Fibroblast of peridontal ligament (primary cell): Measurements from ENCODE around the gene HDHD5.

Experiments used
- DNase-seq: peaks from one replicate; pipeline ENCODE4 v3.0.0-alpha.2; 2010; ENCODE audit errors: extremely low read depth

HDHD5 gene

GRCh38 chr22:17158568-17159503 is at the start of gene HDHD5:
Gene HDHD5, minus strand, starts transcription at chr22:17159277. Its CDS starts 26 bp downstream, at chr22:17159251.
- DNase-seq, result peak; percentile 72

DNA sequence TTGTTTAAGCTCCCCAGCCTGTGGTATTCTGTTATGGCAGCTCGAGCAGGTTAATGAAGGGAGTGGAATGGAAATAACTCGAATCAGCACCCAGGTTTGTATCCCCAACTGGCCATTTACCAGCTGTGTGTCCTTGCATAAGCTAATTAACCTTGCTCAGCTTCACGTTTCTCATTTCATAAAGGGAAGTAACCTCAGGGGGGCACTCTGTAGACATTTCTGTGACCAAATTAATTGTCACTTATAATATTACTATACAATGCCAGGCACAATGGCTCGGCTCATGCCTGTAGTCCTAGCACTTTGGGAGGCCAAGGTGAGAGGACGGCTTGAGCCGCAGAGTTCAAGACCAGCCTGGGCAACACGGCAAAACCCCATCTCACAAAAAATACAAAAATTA is 46.4 kb upstream of the HDHD5 start:
- DNase-seq, result no peak

- DNase-seq, result peak; percentile 19
These were observed 42.3 kb upstream of the HDHD5 start for GRCh38 chr22:17201285-17201945.

- DNase-seq, result peak; percentile 50
These were observed 40.1 kb upstream of the HDHD5 start for GRCh38 chr22:17199003-17199731.

DNA sequence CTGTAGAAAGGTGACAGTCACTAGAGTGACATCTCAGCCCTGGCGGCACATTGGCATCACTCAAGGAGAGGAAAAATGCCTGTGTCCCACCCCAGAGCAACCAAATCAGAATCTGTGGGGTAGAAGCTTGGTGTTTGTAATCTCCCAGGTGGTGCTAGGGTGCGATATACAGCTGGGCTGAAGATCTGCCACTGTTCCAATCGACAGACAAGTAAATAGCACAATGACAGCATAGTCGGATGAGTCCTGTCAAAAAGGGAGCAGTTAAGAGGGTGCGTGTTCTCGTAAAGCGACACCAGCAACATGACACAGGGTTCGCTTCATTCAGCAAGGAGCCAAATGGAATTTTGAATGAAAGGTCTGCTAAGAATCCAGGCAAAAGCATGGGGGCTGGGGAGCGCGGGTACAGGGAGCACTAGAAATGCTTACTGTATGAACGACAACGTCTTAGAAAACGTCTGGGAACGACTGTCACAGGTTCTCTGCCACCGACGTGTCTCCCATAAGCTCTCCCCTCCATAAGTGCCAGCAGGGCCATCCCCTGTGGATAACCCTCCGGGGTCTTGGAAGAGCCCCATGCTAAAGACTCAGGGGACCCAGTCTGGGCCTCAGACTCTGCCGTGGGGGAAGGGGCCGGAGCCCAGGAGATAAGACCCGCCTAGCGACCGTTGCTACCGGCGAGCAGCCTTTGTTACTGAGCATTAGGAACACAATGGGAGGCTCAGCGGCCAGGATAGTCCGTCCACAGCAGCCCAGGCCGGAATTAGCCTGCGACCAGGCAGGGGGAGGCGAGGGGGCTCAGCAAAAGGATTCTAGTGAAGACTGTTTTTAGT is 39.3 kb upstream of the HDHD5 start:
- no peak for DNase-seq

DNA sequence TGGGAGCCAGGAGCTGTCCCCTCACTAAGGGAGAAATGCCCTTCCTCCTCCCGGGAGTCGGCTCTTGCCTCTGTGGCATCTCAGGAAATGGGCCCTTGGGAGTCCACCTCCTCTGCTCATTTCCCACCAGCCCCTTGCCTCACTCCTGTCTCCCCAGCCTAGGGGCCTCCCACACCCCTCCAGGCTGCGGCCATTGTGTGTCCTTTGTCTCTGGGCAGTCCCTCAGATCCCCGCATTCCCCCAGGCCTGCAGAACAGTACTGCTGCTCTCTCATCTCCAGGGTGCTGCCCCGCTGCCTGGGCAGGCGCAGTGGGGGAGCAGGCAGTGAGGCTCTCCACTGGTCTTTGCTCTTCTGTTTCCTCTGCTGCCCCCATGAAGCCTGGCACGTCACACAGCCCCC is 35.1 kb upstream of the HDHD5 start:
- DNase-seq, result no peak

- no peak for DNase-seq
These were observed 33.1 kb upstream of the HDHD5 start for GRCh38 chr22:17192186-17192585.

GRCh38 chr22:17191163-17191784 is 32.2 kb upstream of the HDHD5 start:
- peak; percentile 64 for DNase-seq

- no peak for DNase-seq
These were observed 31.6 kb upstream of the HDHD5 start for GRCh38 chr22:17190702-17191101.

DNA sequence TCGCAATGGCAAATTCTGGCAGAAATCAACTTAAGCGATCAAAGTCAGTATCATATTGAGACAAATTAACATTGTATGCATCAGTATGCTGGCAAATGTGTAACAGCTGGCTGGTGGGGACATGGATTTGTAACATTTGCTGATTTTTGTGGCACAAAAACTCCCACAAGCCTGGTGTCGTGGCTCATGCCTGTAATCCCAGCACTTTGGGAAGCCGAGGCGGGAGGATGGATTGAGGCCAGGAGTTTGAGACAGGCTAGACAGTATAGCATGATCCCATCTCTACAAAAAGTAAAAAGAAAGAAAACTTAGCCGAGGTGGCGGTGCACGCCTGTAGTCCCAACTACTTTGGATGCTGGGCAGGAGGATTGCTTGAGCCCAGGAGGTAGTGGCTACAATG is 17.6 kb upstream of the HDHD5 start:
- no peak for DNase-seq

GRCh38 chr22:17172029-17172833 is 13.2 kb upstream of the HDHD5 start:
- DNase-seq, result no peak

- peak; percentile 75 for DNase-seq
These were observed 12.3 kb upstream of the HDHD5 start for GRCh38 chr22:17171153-17172028.

DNA sequence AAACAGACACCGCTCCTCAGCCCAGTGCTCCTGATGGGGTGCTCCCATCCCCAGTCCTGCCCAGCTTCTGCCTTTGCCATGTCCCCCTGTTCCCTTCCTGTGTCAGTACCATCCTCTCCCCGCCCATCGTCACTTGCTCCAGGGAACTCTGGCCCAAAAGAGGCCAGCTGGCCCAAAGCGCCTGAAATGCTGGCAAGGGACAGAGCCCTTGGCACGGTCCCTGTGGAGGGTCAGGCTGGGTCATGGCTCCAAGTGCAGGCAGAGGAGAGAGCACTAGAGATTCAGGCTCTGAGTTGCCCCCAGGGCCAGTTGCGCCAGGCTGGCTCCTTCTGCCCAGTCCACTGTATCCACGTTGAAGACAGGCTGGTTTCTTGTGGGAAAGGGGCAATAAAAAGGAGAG is 8.4 kb upstream of the HDHD5 start:
- no peak for DNase-seq

- no peak for DNase-seq
These were observed 5.4 kb upstream of the HDHD5 start for GRCh38 chr22:17164392-17165024.

DNA sequence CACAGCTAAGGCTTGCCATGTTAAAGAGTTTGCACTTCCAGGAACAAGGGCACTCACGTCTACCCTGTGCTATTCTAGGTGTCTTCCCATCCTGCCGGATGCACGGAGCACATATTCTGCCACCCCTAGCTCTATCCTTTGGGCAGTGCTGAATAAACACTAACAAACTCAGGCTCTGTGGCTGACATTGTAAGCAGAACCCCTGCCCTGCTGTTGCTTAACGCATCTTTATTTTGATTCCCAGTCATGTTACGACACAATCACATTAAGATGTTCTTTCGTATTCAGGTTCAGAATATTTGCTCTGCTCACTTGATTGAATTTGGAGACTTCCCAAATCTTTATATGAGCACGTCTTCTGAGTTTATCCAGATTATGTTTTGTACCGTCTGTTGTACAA is 3.7 kb upstream of the HDHD5 start:
- no peak for DNase-seq

- DNase-seq, result no peak
These were observed 2.9 kb upstream of the HDHD5 start for GRCh38 chr22:17161991-17162390.

DNA sequence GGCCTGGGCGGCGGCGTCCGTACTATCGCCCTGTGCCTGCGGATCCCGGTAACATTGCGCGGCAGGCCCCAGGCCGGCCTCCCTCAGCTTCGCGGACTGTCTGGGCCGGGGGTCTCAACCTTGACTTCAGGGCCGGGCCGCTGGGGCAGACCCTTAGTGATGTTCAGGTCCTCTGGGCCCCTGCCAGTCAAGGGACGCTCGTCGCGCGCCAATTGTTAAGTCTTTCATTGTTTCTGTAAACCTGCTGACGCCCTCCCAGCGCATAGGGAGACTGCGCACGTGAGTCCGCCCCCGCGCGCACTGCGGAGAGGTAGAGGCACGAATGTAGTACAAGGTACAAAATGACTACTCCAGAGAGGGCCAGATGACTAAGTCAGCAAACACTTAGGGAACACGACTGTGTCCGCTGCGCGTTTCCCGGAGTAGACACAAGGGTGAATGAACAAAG is 451 bp upstream of the HDHD5 start:
- peak; percentile 34 for DNase-seq

DNA sequence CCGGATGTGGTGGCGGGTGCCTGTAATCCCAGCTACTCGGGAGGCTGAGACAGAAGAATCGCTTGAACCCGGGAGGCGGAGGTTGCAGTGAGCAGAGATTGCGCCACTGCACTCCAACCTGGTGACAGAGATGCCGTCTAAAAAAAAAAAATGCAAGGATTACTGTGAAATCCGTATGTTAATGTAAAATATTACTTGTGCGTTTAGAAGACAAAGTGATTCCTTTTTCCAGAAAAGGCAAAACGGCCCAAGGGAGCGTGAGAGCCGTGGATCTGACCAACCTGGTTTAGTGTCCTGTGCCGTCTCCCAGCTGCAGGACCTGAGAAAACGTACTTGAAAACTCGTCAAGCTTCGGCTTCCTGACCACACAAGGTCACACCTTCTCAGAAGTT is 905 bp downstream of the HDHD5 start:
- no peak for DNase-seq

DNA sequence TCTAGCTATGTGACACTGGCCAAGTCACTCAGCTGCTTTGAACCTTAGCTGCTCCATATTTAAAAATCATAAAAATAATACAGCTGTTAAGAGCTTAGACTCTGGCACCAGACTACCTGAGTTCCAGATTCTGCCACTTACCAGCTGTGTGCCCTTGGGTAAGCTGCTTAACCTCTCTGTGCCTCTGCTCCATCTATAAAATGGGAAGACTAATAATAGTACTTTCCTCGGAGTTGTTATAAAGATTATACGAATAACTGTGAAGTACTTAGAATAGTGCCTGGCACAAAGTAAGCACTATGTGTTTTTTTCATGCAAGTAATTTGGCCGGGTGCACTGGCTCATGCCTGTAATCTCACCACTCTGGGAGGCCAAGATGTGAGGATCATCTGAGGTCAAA is 1.4 kb downstream of the HDHD5 start:
- DNase-seq, result no peak
